ENCODE data around the gene GRIK4. TPM values are rescaled to one million over a fixed set of nuclear protein-coding genes. Genes with fewer than 3 reads are reported as not detected.

Gene GRIK4
- total and polyA plus RNA-seq, 9 of the 15 experiments (the other 6 are each of a cell fraction or from before 2014, with no cell fraction given), result not detected

DNA sequence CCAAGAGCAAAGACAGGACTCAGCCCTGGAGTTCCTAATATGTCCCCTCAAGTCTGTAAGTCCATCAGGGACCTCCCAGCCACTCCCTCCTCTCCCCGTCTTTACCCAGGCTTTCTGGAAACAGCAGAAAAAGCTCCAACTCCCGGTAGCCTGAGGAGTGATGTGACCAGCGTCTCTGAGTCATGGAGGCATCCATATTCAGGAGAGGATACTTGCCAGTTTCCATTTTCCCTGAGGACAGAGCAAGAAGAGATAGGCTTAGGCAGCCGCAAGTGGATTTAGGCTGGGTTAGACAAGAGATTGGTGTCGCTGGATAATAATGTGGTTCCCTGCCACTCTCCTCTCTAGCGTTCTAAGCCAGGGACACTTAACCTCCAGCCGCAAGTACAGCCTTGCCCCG lies 206.6 kb downstream of the GRIK4 start:
- Histone ChIP-seq H2AFZ (ENCODE audit: low read depth, low read length) (no peak overlapping the region), H3K9ac (ENCODE audit: insufficient read depth in 1 of 2, low read depth in 2 of 2, low read length in 2 of 2) (no peak overlapping the region), H4K20me1 (replicated peaks; ENCODE audit: control insufficient read depth, insufficient read depth, low read length) (no peaks in the 10 kb centered on the region), H3K4me2 (ENCODE audit: insufficient read depth, low read length) (no peak overlapping the region), H3K27ac (ENCODE audit: extremely low read depth, low read depth, low read length) (no peak overlapping the region), H3K9me3 (replicated peaks; ENCODE audit: control insufficient read depth, insufficient read depth, low read depth, low read length) (no peaks in the 10 kb centered on the region), H3K4me1 (replicated peaks in 1 of 2; ENCODE audit: control insufficient read depth in 2 of 2, insufficient read depth in 2 of 2, low read length in 2 of 2) (no peaks in the 10 kb centered on the region), H3K79me2 (ENCODE audit: control insufficient read depth, insufficient read depth, low read length) (no peaks in the 10 kb centered on the region), H3K9me1 (ENCODE audit: control insufficient read depth, insufficient read depth, low read length) (no peaks in the 10 kb centered on the region), H3K4me3 (no peak overlapping the region), H3K36me3 (ENCODE audit: control insufficient read depth, insufficient read depth, low read length) (no peaks in the 10 kb centered on the region), H3K27me3 (ENCODE audit: control insufficient read depth in 2 of 2, insufficient read depth in 2 of 2, low read length in 2 of 2) (peaks cover 17 to 37% of the 10 kb centered on the region in 2 experiments; a peak in 4 of 5 replicates)
- 0% methylated on average over 8 of the region's 8 CpGs for WGBS (ENCODE audit: insufficient coverage, low coverage, missing lambda C conversion rate)
- TF ChIP-seq ESRRA (IDR thresholded peaks at IDR 0.05; ENCODE audit: borderline replicate concordance, low read depth) (no peak), ETV5 (CRISPR knock-in tag; IDR thresholded peaks at IDR 0.05; ENCODE audit: low read depth) (no peak), THRAP3 (IDR thresholded peaks at IDR 0.05; ENCODE audit: borderline replicate concordance) (no peak), ZNF197 (CRISPR knock-in tag; IDR thresholded peaks at IDR 0.05; ENCODE audit: low read depth) (no peak), GTF2E2 (tag; IDR thresholded peaks at IDR 0.05) (no peak), GATAD2B (IDR thresholded peaks at IDR 0.05; ENCODE audit: borderline replicate concordance) (no peak), ZNF586 (CRISPR knock-in tag; conservative IDR thresholded peaks at IDR 0.05) (no peak)
- TF ChIP-seq, protein P1, sequence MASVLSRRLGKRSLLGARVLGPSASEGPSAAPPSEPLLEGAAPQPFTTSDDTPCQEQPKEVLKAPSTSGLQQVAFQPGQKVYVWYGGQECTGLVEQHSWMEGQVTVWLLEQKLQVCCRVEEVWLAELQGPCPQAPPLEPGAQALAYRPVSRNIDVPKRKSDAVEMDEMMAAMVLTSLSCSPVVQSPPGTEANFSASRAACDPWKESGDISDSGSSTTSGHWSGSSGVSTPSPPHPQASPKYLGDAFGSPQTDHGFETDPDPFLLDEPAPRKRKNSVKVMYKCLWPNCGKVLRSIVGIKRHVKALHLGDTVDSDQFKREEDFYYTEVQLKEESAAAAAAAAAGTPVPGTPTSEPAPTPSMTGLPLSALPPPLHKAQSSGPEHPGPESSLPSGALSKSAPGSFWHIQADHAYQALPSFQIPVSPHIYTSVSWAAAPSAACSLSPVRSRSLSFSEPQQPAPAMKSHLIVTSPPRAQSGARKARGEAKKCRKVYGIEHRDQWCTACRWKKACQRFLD (CRISPR knock-in tag; IDR thresholded peaks at IDR 0.05), result no peak
- TF ChIP-seq, protein P2, sequence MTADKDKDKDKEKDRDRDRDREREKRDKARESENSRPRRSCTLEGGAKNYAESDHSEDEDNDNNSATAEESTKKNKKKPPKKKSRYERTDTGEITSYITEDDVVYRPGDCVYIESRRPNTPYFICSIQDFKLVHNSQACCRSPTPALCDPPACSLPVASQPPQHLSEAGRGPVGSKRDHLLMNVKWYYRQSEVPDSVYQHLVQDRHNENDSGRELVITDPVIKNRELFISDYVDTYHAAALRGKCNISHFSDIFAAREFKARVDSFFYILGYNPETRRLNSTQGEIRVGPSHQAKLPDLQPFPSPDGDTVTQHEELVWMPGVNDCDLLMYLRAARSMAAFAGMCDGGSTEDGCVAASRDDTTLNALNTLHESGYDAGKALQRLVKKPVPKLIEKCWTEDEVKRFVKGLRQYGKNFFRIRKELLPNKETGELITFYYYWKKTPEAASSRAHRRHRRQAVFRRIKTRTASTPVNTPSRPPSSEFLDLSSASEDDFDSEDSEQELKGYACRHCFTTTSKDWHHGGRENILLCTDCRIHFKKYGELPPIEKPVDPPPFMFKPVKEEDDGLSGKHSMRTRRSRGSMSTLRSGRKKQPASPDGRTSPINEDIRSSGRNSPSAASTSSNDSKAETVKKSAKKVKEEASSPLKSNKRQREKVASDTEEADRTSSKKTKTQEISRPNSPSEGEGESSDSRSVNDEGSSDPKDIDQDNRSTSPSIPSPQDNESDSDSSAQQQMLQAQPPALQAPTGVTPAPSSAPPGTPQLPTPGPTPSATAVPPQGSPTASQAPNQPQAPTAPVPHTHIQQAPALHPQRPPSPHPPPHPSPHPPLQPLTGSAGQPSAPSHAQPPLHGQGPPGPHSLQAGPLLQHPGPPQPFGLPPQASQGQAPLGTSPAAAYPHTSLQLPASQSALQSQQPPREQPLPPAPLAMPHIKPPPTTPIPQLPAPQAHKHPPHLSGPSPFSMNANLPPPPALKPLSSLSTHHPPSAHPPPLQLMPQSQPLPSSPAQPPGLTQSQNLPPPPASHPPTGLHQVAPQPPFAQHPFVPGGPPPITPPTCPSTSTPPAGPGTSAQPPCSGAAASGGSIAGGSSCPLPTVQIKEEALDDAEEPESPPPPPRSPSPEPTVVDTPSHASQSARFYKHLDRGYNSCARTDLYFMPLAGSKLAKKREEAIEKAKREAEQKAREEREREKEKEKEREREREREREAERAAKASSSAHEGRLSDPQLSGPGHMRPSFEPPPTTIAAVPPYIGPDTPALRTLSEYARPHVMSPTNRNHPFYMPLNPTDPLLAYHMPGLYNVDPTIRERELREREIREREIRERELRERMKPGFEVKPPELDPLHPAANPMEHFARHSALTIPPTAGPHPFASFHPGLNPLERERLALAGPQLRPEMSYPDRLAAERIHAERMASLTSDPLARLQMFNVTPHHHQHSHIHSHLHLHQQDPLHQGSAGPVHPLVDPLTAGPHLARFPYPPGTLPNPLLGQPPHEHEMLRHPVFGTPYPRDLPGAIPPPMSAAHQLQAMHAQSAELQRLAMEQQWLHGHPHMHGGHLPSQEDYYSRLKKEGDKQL (CRISPR knock-in tag; IDR thresholded peaks at IDR 0.05; ENCODE audit: borderline replicate concordance), result no peak
- TF ChIP-seq, protein P3, sequence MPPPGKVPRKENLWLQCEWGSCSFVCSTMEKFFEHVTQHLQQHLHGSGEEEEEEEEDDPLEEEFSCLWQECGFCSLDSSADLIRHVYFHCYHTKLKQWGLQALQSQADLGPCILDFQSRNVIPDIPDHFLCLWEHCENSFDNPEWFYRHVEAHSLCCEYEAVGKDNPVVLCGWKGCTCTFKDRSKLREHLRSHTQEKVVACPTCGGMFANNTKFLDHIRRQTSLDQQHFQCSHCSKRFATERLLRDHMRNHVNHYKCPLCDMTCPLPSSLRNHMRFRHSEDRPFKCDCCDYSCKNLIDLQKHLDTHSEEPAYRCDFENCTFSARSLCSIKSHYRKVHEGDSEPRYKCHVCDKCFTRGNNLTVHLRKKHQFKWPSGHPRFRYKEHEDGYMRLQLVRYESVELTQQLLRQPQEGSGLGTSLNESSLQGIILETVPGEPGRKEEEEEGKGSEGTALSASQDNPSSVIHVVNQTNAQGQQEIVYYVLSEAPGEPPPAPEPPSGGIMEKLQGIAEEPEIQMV (tag; conservative IDR thresholded peaks at IDR 0.05; ENCODE audit: low read depth), result no peak
- TF ChIP-seq, protein P4, sequence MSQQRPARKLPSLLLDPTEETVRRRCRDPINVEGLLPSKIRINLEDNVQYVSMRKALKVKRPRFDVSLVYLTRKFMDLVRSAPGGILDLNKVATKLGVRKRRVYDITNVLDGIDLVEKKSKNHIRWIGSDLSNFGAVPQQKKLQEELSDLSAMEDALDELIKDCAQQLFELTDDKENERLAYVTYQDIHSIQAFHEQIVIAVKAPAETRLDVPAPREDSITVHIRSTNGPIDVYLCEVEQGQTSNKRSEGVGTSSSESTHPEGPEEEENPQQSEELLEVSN (IDR thresholded peaks at IDR 0.05; ENCODE audit: borderline replicate concordance in 1 of 2, extremely low read depth in 1 of 2, insufficient read depth in 1 of 2, insufficient read length in 1 of 2, low read depth in 1 of 2, low read length in 1 of 2, poor library complexity in 1 of 2, severe bottlenecking in 1 of 2), result no peak
- BruUV-seq (replicated peaks), result no TSS peak
- FAIRE-seq (no peak), DNase-seq (ENCODE audit: extremely low read depth in 1 of 4, low spot score in 3 of 4) (no peak), ATAC-seq (no peak)
- ChIA-PET POLR2A (no interaction called here), CTCF (ENCODE audit: low intra/inter-chr PET ratio) (no interaction called here)
- in situ Hi-C loops (cut with MboI) (no loop called here), intact Hi-C loops (cut with micrococcal nuclease) (no loop called here)

All from K562 (cell line).